GDM1 (cell line): ENCODE data around the gene METTL22.

Experiments used
- DNase-seq: peaks from one replicate; lab custom pipeline; 2025; lab: John Stamatoyannopoulos, UW

Gene METTL22

DNA sequence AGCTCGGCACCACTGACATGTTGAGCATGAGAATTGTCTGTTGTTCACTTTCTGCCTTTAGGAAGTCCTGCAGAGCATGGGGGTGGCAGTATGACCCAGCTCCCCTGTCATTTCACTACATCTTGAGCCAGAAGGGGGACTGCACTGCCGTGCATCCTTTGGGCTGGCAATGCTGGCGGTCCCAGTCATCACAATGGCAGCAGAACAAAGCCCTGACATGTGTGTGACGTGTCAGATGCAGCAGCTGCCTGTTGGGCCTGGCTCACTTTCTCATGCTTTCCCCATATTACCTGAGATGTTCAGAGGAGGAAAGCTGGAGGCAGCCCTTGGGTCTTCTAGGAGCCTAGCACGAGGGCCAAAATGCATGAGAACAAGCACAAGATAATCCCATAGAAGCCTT lies 46.6 kb downstream of the METTL22 start:
- no peak for DNase-seq

DNA sequence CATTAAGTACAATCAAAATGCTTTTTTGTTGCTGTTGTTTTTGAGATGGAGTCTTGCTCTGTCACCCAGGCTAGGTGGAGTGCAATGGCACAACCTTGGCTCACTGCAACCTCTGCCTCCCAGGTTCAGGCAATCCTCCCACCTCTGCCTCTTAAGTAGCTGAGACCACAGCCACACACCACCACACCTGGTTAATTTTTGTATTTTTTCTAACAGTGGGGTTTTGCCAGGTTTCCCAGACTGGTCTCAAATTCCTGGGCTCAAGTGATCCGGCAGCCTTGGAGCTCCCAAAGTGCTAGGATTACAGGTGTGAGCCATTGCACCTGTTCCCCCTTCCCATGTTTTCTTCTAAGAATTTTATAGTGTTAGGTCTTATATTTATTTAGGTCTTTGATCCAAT lies 48.0 kb downstream of the METTL22 start:
- DNase-seq = no peak

- DNase-seq = no peak
These were observed 48.6 kb downstream of the METTL22 start for GRCh38 chr16:8670014-8670560.

DNA sequence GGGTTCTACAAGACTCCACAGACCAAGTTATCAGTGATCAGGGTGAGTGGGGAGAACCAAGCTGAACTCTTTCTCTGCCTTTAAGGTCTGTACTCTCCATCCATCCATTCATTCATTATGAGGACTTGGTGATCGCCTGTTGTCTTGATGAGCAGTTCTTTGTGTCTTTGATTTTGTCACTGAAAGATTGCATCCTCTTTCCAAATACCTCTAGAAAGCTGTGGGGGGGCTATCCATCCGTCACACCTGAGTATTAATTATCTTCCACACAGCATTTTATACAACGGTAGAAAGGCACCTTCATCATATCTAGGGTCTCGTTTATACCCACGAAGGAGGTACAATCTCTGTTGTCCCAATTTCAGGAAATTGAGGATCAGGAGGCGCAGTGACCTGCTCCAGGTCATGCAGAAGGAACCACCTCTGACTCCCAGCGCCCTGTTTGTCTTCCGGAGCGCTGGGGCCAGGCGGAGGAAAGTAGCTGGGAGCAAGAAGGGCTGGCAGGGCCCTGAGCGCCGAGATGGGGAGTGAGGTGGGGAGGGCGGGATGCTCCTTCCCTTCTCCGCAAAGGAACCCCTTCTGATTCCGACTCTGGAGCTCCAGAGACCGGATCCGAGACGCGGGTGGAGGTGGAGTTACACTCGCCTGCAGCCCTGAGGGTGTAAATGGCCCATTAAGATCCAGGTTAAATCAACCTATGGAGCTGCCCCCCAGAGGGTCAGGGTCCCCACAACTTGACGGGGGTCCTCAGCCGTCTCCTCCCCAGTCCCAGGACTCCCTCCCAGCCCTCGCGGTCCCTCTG lies 52.3 kb downstream of the METTL22 start:
- no peak for DNase-seq

GRCh38 chr16:8674413-8675022 lies 53.0 kb downstream of the METTL22 start, which contains the start of gene ABAT:
Gene ABAT, plus strand, starts transcription at chr16:8674617. Its CDS starts 61,123 bp downstream, at chr16:8735740.
- peak; percentile 62 for DNase-seq

- DNase-seq = no peak
These were observed 54.0 kb downstream of the METTL22 start for GRCh38 chr16:8675183-8676159.

GRCh38 chr16:8676160-8676547 lies 54.7 kb downstream of the METTL22 start:
- no peak for DNase-seq

- DNase-seq = no peak
These were observed 55.4 kb downstream of the METTL22 start for GRCh38 chr16:8676737-8677375.

- DNase-seq = no peak
These were observed 56.0 kb downstream of the METTL22 start for GRCh38 chr16:8677481-8677880.

GRCh38 chr16:8678068-8678927 lies 56.8 kb downstream of the METTL22 start:
- DNase-seq = no peak

- DNase-seq = no peak
These were observed 57.7 kb downstream of the METTL22 start for GRCh38 chr16:8679151-8679550.

DNA sequence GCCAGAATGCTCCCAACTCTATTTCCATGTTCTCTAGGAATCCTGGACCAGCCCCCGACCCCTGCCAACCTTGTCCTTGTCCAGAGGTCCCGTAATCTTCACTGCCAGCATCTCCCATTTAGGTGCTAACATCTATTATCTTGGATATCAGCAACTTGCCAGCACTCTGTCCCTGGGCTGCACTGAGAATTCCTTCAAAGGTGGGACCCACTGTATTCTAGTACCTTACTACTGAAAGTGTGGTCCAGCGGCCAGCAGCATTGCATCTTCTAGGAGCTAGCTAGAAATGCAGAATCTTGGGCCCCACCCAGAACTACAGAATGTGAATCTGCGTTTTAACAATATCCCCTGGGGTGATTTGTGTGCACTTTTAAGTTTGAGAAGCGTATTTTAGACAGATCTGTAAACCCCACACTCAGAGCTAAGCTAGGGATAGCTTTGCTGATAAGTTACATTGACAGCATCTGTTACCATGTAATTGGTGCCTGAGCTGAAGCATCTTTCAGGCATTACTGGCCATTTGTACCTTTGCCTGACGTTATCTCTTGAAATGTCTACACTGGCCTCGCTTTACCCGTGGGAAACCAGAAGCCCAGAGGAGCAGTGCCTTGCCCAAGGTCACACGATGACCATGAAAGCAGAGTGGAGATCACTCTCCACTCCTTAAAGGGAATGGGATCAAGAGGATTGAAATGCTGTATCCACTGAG lies 61.2 kb downstream of the METTL22 start:
- no peak for DNase-seq

GRCh38 chr16:8683640-8684039 lies 62.1 kb downstream of the METTL22 start:
- no peak for DNase-seq

DNA sequence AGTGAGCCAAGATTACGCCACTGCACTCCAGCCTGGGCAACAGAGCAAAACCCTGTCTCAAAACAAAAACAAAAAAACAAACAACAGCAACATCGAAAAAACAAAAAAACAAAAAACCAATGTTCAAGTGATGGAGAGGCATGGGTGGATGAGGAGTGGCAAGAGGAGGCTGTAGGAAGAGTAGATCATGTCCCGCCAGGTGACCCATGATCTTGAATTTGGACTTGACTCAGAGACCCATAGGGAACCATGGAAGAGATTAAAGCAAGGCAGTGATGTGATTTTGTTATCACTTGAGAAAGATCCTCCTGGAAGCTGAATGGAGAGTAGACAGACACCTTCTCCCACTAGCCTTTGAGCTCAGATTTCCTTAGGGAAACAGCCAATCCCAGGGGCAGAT lies 64.1 kb downstream of the METTL22 start:
- DNase-seq = no peak

DNA sequence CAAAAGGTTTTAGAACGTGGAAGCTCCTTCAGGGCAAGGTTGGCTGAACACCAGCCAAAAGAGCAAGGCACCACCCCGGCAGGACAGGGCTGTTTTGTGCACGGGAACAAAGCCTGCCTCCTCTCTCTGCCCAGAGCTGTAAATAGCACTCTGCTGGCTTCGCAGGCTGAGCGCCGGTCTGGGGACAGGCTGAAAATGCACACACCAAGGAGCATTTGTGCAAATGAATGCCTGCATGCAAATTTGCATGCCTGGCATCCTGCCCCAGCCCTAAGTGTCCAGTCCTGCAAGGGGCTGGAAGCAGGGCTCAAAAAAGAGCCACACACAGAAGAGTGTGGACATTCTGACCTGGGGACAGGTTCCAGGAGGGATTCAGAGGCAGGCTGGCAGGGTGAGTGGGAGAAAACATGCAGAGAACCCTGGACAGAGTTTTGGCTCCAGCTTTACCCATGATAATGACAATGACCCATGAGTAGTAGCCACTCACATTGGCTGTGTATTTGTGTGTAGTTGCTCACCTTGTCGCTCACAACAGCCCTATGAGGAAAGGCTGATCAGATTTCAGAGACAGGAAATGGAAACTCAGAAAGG lies 64.6 kb downstream of the METTL22 start:
- no peak for DNase-seq

DNA sequence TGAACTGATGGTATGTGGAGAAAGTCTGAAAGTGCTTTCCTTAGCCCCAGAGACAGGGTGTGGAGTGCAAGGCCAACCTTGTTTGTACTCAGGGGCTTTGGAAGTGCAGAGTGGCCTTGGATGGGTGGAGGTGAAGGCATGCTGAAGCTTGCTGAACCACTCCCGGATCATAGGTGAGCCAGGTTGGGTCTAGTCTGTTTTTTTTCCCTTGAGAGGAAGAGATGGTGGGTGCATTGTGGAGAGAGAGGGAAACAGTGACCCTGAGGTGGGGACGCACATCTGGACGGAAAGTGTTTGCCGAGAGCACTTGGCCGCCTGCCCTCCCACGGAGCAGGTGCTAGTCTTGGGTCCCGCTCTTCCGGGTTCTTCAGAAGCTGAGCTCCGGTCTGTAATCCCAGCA lies 65.4 kb downstream of the METTL22 start:
- no peak for DNase-seq

GRCh38 chr16:8689686-8690085 lies 68.2 kb downstream of the METTL22 start:
- no peak for DNase-seq

- no peak for DNase-seq
These were observed 70.2 kb downstream of the METTL22 start for GRCh38 chr16:8691728-8692127.
